GM21528 (cell line): Measurements from ENCODE around the gene NDST3.

Source experiments
- ATAC-seq: cut with Tn5 transposase; IDR thresholded peaks from one replicate; pipeline ENCODE4 v1.9.1; 2021; ENCODE audit warnings: mild to moderate bottlenecking, moderate library complexity; ENCODE audit not compliant: unreplicated experiment, low FRiP score

Gene NDST3

GRCh38 chr4:118076958-118077766 is 42.9 kb downstream of the NDST3 start:
- ATAC-seq, result peak; percentile 79

- ATAC-seq, result no peak
These were observed 43.5 kb downstream of the NDST3 start for GRCh38 chr4:118077767-118078105.

GRCh38 chr4:118081434-118081833 is 47.1 kb downstream of the NDST3 start:
- no peak for ATAC-seq

GRCh38 chr4:118082182-118082581 is 47.9 kb downstream of the NDST3 start:
- no peak for ATAC-seq

GRCh38 chr4:118085700-118086099 is 51.4 kb downstream of the NDST3 start:
- no peak for ATAC-seq

GRCh38 chr4:118086344-118086743 is 52.1 kb downstream of the NDST3 start:
- no peak for ATAC-seq

GRCh38 chr4:118087366-118087765 is 53.1 kb downstream of the NDST3 start:
- no peak for ATAC-seq

GRCh38 chr4:118099106-118099505 is 64.8 kb downstream of the NDST3 start:
- ATAC-seq, result no peak

GRCh38 chr4:118102195-118102594 is 67.9 kb downstream of the NDST3 start:
- no peak for ATAC-seq

GRCh38 chr4:118112117-118113046 is 78.1 kb downstream of the NDST3 start:
- no peak for ATAC-seq

- peak; percentile 85 for ATAC-seq
These were observed 78.9 kb downstream of the NDST3 start for GRCh38 chr4:118113220-118113619.

- ATAC-seq, result no peak
These were observed 80.4 kb downstream of the NDST3 start for GRCh38 chr4:118114720-118115119.

GRCh38 chr4:118120120-118120760 is 86.0 kb downstream of the NDST3 start:
- ATAC-seq, result no peak

GRCh38 chr4:118124997-118125396 is 90.7 kb downstream of the NDST3 start:
- no peak for ATAC-seq

- no peak for ATAC-seq
These were observed 105.0 kb downstream of the NDST3 start for GRCh38 chr4:118139241-118139640.

GRCh38 chr4:118141240-118141639 is 107.0 kb downstream of the NDST3 start:
- ATAC-seq, result no peak

- ATAC-seq, result no peak
These were observed 120.4 kb downstream of the NDST3 start for GRCh38 chr4:118154649-118155048.

GRCh38 chr4:118155516-118155915 is 121.2 kb downstream of the NDST3 start:
- no peak for ATAC-seq

- no peak for ATAC-seq
These were observed 124.6 kb downstream of the NDST3 start for GRCh38 chr4:118158763-118159375.

GRCh38 chr4:118167306-118167705 is 133.0 kb downstream of the NDST3 start:
- no peak for ATAC-seq

GRCh38 chr4:118171381-118171780 is 137.1 kb downstream of the NDST3 start:
- no peak for ATAC-seq
